AG10803 (cell line): Measurements from ENCODE around the gene RCN1.

ENCODE experiments used
- DNase-seq: peaks from one replicate; pipeline ENCODE4 v3.0.0; 2010; ENCODE audit warnings: low read depth
- H3K4me3 ChIP-seq: 2 replicates; pipeline ENCODE4 v1.5.1; 2011; ENCODE audit warnings: mild to moderate bottlenecking, low read length, control low read depth
- TF ChIP-seq, protein P1 (sequence below): conservative IDR thresholded peaks from 2 replicates; pipeline ENCODE4 v1.5.1; 2011; ENCODE audit warnings: mild to moderate bottlenecking, low read length, control low read depth, inconsistent platforms

The RCN1 gene

DNA sequence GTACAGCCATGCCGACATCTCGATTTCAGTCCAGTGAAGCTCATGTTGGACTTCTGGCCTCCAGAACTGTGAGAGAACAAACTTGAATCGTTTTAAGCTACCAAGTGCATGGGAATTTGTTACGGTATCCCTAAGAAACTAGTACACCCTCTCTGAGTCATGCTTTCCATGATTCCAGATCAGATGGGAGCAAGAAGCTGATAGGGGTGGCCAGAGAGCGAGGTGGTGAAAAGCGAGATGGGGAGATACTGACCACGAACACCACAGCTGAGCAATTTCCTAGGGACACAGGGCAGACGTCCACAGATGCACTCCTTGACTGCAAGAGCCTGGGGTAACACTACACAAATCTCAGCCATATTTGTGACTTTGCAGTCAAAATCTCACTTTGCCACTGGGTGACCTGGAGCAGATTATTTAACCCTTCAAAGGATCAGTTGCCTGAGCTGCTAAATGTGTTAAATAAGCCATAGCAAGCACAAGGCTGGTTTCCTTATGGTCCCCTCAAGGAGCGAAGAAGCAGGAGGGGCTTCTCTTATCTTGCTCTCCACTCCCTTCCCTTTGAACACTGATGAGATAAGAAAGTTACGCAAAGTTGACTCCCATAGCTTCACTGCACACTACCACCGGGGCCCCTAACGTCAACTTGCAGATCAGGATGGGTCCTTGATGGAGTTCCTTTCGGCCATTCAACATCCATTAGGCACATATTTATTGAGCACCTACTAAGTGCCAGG, 22.6 kb upstream of the RCN1 start:
- TF ChIP-seq, protein P1, sequence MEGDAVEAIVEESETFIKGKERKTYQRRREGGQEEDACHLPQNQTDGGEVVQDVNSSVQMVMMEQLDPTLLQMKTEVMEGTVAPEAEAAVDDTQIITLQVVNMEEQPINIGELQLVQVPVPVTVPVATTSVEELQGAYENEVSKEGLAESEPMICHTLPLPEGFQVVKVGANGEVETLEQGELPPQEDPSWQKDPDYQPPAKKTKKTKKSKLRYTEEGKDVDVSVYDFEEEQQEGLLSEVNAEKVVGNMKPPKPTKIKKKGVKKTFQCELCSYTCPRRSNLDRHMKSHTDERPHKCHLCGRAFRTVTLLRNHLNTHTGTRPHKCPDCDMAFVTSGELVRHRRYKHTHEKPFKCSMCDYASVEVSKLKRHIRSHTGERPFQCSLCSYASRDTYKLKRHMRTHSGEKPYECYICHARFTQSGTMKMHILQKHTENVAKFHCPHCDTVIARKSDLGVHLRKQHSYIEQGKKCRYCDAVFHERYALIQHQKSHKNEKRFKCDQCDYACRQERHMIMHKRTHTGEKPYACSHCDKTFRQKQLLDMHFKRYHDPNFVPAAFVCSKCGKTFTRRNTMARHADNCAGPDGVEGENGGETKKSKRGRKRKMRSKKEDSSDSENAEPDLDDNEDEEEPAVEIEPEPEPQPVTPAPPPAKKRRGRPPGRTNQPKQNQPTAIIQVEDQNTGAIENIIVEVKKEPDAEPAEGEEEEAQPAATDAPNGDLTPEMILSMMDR: no peak
- no peak overlapping the region for H3K4me3 ChIP-seq
- peak; percentile 21 for DNase-seq

DNA sequence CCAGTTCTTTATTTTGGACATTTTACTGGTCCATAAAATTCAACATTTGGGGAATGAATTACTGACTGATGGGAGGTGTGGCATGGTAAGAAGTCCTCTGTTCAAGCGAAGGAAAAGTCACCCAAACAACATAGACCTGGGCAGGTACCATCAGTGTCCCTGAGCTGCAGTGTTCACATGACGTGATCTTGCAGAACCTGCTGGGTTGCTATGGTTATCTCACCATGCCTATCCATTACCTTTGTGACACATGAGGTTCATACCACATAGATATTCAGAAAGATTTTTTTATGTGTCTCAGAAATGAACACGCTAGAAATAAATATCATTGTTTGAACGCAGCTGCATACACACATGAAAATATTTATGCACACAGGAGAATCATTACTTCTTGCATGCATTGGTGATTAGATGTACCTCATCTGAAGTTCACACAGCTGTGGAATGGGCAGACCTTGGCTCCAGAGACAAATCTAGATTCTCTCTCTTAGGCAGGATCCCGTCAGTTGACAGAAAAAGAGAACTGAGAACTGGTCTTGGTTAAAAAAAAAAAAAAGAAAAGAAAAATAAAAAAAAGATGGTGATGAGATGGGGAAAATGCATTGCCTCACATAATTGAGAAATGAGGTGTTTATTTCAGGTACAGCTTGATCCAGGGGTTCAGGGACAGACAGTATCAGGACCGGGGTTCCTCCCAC, 21.4 kb upstream of the RCN1 start:
- no peak for DNase-seq

DNA sequence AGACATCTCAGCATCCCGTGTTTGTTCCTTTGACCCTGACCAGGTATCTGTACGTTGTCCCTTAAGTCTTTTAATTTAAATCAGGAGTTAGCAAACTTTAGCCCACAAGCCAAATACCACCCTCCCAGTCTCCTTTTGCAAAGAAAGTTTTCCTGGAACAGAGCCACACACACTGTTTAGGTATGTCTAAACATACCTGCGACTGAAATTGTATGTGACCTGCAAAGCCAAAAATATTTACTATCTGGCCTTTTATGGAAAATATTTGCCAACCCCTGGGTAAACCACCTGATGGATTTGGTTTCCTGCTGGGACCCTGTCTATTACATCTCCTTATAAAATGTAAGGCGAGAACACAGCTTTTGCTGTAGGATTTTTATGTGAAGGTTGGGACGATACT, 20.2 kb upstream of the RCN1 start:
- DNase-seq: no peak
- no peak overlapping the region for H3K4me3 ChIP-seq
- TF ChIP-seq, protein P1: no peak

More for the DNA sequence above, 21.4 kb upstream of the RCN1 start:
- TF ChIP-seq, protein P1: no peak
- no peak overlapping the region for H3K4me3 ChIP-seq

DNA sequence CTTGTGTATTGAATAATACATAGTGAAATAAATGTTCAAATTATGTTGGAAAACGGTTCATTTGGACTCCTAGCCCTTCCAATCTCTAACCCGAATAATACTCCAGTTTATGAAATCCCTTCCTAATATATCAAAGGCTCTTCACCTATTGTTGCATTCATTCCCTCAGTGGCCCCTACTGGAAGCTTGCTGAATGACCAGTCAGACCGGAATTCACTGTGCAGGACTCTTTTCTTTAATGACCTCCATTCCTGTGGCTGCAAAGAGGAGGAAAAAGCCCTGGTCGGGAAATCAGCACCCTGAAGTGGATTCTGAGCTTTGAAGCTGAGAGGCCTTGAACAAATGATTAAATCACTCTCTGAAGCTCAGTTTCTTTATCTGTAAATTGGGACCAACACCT, 19.1 kb upstream of the RCN1 start:
- peak; percentile 75 for DNase-seq
- TF ChIP-seq, protein P1: peak; percentile 82
- no peak overlapping the region for H3K4me3 ChIP-seq

DNA sequence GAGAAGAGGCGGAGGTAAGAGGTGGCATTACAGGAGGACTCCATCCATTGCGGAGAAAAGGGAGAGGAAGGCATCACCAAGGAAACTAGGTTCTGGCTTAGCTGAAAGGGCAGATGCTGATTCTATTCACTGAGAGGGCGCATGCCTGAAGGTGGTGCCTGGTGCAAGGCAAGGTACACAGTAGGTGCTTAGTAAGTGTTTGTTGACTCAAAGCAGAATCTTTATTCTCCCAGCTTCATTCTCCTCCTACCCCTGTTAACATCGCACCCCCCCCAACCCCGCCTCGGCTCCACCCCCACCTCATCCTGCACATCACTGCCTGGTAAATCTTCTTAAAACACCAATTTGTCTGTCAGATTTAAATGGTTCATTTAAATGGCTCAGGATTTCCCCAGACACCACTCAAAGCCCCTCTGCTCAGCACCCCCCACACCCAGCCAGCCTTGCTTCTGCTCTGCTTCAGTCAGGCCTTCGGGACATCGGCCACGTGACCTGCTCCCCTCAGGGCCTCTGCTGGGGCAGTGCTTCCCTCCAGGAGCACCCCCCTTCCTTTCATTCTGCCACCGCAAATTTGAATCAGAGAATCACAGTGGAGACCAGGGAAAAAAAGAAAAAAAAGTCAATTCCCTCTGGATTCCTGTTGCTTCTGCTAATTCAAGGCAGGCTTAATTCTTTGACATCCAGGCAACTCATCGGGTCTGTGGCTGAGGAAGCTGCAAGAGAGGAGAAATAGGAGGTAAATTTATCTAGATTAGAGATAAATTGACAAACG, 17.8 kb upstream of the RCN1 start:
- TF ChIP-seq, protein P1: no peak
- no peak overlapping the region for H3K4me3 ChIP-seq
- peak; percentile 16 for DNase-seq

DNA sequence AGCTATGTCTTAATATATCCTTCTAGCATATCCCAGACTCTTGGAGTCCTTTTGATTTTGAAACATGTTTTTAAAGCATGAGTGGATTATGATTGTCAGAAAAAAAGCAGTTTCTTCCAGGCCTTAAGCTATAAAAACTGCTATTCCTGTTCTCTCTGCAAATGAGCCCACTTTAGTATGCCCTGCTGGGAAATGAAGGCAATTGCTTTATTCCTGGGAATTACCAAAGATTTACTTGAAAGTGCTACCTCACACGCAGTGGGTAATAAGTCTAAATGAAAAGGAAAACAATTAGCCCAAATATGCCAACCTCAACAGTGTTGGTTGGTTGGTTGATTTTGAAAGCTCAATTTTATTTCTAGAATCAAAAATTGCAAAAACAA, 17.2 kb upstream of the RCN1 start:
- no peak for DNase-seq
- no peak overlapping the region for H3K4me3 ChIP-seq
- TF ChIP-seq, protein P1: no peak

DNA sequence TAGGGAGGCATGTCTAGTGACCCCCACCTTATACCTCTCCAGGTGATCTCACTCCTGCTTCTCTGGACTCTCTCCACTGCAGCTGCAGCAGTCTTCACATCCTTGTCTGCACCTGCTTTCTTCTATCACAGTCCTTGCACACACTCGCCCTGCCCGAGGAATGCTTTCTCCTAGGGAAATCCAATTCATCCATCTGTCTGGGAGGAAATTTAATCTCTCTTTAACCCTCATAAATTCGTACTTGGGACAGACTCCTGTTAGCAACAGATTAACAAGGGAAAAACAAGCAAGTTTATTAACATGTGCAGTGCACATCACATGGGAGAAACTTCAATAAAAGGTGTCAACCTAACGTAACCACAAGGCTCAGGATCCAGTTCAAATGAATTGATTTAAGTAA, 11.3 kb upstream of the RCN1 start:
- TF ChIP-seq, protein P1: no peak
- DNase-seq: no peak
- no peak overlapping the region for H3K4me3 ChIP-seq
